A673 (cell line): ENCODE results near the gene DPP10.

Source experiments
- CTCF ChIP-seq: fragments of 300-800, 200-600 bp; sonication (generic); conservative IDR thresholded peaks from 2 replicates; pipeline ENCODE4 v1.5.1; 2017; ENCODE audit warnings: low read depth, mild to moderate bottlenecking, antibody characterized with exemption, low read length, moderate library complexity, mixed read lengths
- EZH2 ChIP-seq: fragments of 200-600 bp; sonication (generic); IDR thresholded peaks from 2 replicates; pipeline ENCODE4 v1.6.1; 2017; ENCODE audit warnings: borderline replicate concordance, low read depth, mild to moderate bottlenecking, mixed read lengths, antibody characterized with exemption, low read length; ENCODE audit not compliant: poor library complexity, severe bottlenecking

- TF ChIP-seq CTCF (no peak), EZH2 (no peak)
These were observed 1353.6 kb downstream of the DPP10 start for GRCh38 chr2:115796078-115796477.
